H9 (cell line): ENCODE data around the gene VPS39. TPM values are rescaled to one million over a fixed set of nuclear protein-coding genes. Genes with fewer than 3 reads are reported as not detected.

Experiments
- DNase-seq: peaks from one replicate; pipeline ENCODE4 v3.0.0-alpha.2; 2017
- H2AFZ ChIP-seq: one replicate; pipeline ENCODE4 v1.6.1; 2013; ENCODE audit warnings: mild to moderate bottlenecking, low read length, control low read depth, moderate library complexity
- H2AK5ac ChIP-seq: 2 replicates; pipeline ENCODE4 v1.6.1; 2013; ENCODE audit warnings: low read length, control low read depth, mixed read lengths; ENCODE audit not compliant: insufficient read length
- H2BK120ac ChIP-seq: one replicate; pipeline ENCODE4 v1.6.1; 2013; ENCODE audit warnings: low read depth, mild to moderate bottlenecking, low read length, control low read depth, inconsistent platforms; ENCODE audit not compliant: poor library complexity, severe bottlenecking
- H2BK12ac ChIP-seq: 2 replicates; pipeline ENCODE4 v1.6.1; 2013; ENCODE audit warnings: low read length, control low read depth, mixed read lengths, low read depth; ENCODE audit not compliant: insufficient read length
- H2BK15ac ChIP-seq: 2 replicates; pipeline ENCODE4 v1.6.1; 2013; ENCODE audit warnings: low read depth, low read length, control low read depth
- H2BK20ac ChIP-seq: one replicate; pipeline ENCODE4 v1.6.1; 2013; ENCODE audit warnings: low read depth, mild to moderate bottlenecking, low read length, control low read depth, inconsistent platforms; ENCODE audit not compliant: poor library complexity, severe bottlenecking
- H2BK5ac ChIP-seq: 2 replicates; pipeline ENCODE4 v1.6.1; 2013; ENCODE audit warnings: low read length, control low read depth, mixed read lengths; ENCODE audit not compliant: insufficient read length
- H3K14ac ChIP-seq: 2 replicates; pipeline ENCODE4 v1.6.1; 2013; ENCODE audit warnings: low read length, control low read depth; ENCODE audit not compliant: insufficient read depth
- H3K18ac ChIP-seq: 2 replicates; pipeline ENCODE4 v1.6.1; 2013; ENCODE audit warnings: low read depth, mild to moderate bottlenecking, mixed read lengths, low read length, control low read depth; ENCODE audit not compliant: insufficient read length
- H3K23ac ChIP-seq: 2 replicates; pipeline ENCODE4 v1.6.1; 2013; ENCODE audit warnings: low read length, control low read depth, mixed read lengths, low read depth; ENCODE audit not compliant: insufficient read length
- H3K23me2 ChIP-seq: 2 replicates; pipeline ENCODE4 v1.6.1; 2013; ENCODE audit warnings: low read depth, mild to moderate bottlenecking, mixed read lengths, low read length, control low read depth; ENCODE audit not compliant: insufficient read length, poor library complexity, severe bottlenecking
- H3K27ac ChIP-seq: 2 replicates; pipeline ENCODE4 v1.5.1; 2013; ENCODE audit warnings: low read length, control low read depth, mixed read lengths, low read depth; ENCODE audit not compliant: insufficient read length
- H3K27me3 ChIP-seq: 2 replicates; pipeline ENCODE4 v1.6.1; 2013; ENCODE audit warnings: low read length, control low read depth, inconsistent platforms; ENCODE audit not compliant: insufficient read depth
- H3K4ac ChIP-seq: 2 replicates; pipeline ENCODE4 v1.6.1; 2013; ENCODE audit warnings: low read depth, mild to moderate bottlenecking, control low read depth, inconsistent platforms, low read length, moderate library complexity
- H3K4me1 ChIP-seq: 2 replicates; pipeline ENCODE4 v1.6.1; 2013; ENCODE audit warnings: low read length, control low read depth, inconsistent platforms; ENCODE audit not compliant: insufficient read depth
- H3K4me2 ChIP-seq: 2 replicates; pipeline ENCODE4 v1.6.1; 2013; ENCODE audit warnings: low read length, control low read depth, mixed read lengths; ENCODE audit not compliant: insufficient read length, insufficient read depth
- H3K56ac ChIP-seq: 2 replicates; pipeline ENCODE4 v1.6.1; 2013; ENCODE audit warnings: low read depth, mild to moderate bottlenecking, mixed read lengths, low read length, control low read depth; ENCODE audit not compliant: insufficient read length
- H3K79me1 ChIP-seq: 2 replicates; pipeline ENCODE4 v1.6.1; 2013; ENCODE audit warnings: low read depth, mild to moderate bottlenecking, moderate library complexity, low read length, control low read depth, inconsistent platforms; ENCODE audit not compliant: insufficient read depth, poor library complexity, severe bottlenecking
- H3K79me2 ChIP-seq: 2 replicates; pipeline ENCODE4 v1.6.1; 2013; ENCODE audit warnings: low read length, control low read depth, inconsistent platforms; ENCODE audit not compliant: insufficient read depth
- H3K9ac ChIP-seq: 2 replicates; pipeline ENCODE4 v1.6.1; 2013; ENCODE audit warnings: low read length, control low read depth, mixed read lengths; ENCODE audit not compliant: insufficient read length; ENCODE audit errors: extremely low read depth
- H3K9me3 ChIP-seq: one replicate; pipeline ENCODE4 v1.6.1; 2013; ENCODE audit warnings: low read depth, low read length, inconsistent platforms; ENCODE audit not compliant: control insufficient read depth
- H3T11ph ChIP-seq: one replicate; pipeline ENCODE4 v1.6.1; 2013; ENCODE audit warnings: mild to moderate bottlenecking, low read length, control low read depth, inconsistent platforms
- H4K20me1 ChIP-seq: one replicate; pipeline ENCODE4 v1.6.1; 2013; ENCODE audit not compliant: control insufficient read depth, insufficient read length, insufficient read depth
- H4K5ac ChIP-seq: 2 replicates; pipeline ENCODE4 v1.6.1; 2013; ENCODE audit warnings: low read depth, mild to moderate bottlenecking, mixed read lengths, low read length, control low read depth; ENCODE audit not compliant: insufficient read length
- H4K8ac ChIP-seq: replicated peaks from 2 replicates; pipeline ENCODE4 v1.6.1; 2013; ENCODE audit warnings: low read length, control low read depth, mixed read lengths, low read depth; ENCODE audit not compliant: insufficient read length
- H4K91ac ChIP-seq: 2 replicates; pipeline ENCODE4 v1.6.1; 2013; ENCODE audit warnings: low read depth, mild to moderate bottlenecking, moderate library complexity, mixed read lengths, low read length, control low read depth; ENCODE audit not compliant: insufficient read length
- H3K27ac Mint-ChIP-seq, 3 experiments: 2 replicates in 2 of 3; 3 replicates in 1 of 3; pipeline ENCODE4 v1.8.0; 2020 to 2021; ENCODE audit warnings: mixed read lengths in 3 of 3, mild to moderate bottlenecking in 1 of 3, moderate library complexity in 1 of 3
- H3K27me3 Mint-ChIP-seq: 2 replicates; pipeline ENCODE4 v1.8.0; 2021; ENCODE audit warnings: low read depth, mild to moderate bottlenecking, moderate library complexity, mixed read lengths
- H3K36me3 Mint-ChIP-seq, 3 experiments: 2 replicates in 2 of 3; 3 replicates in 1 of 3; pipeline ENCODE4 v1.8.0; 2020 to 2021; ENCODE audit warnings: low read depth in 3 of 3, mixed read lengths in 3 of 3; ENCODE audit not compliant: insufficient read depth in 1 of 3
- H3K4me1 Mint-ChIP-seq, 2 experiments: 2 replicates each; pipeline ENCODE4 v1.8.0; 2020; ENCODE audit warnings: mixed read lengths in 2 of 2
- H3K4me3 Mint-ChIP-seq, 2 experiments: 2 replicates in 1 of 2; 3 replicates in 1 of 2; pipeline ENCODE4 v1.8.0; 2020 to 2021; ENCODE audit warnings: mild to moderate bottlenecking in 2 of 2, mixed read lengths in 2 of 2, moderate library complexity in 1 of 2
- H3K9me3 Mint-ChIP-seq, 2 experiments: 2 replicates in 1 of 2; 3 replicates in 1 of 2; pipeline ENCODE4 v1.8.0; 2020; ENCODE audit warnings: mild to moderate bottlenecking in 2 of 2, mixed read lengths in 2 of 2, moderate library complexity in 1 of 2
- WGBS: extraction: QIAGEN DNeasy Blood & Tissue Kit; methylation state at CpG from one replicate; pipeline ENCODE4 v1.1.7; 2013; ENCODE audit warnings: missing lambda C conversion rate, low lambda C conversion rate, mixed read lengths; ENCODE audit not compliant: insufficient read length; ENCODE audit errors: extremely low coverage; 5-methylcytosine and 5-hydroxymethylcytosine counted together
- total RNA-seq: library from RNA; stranded (reverse); gene quantifications from 2 replicates; pipeline ENCODE4 v1.2.1, GENCODE V29; 2021
- TF ChIP-seq, protein P1 (sequence below): fragments of 200-600 bp; sonication (generic); conservative IDR thresholded peaks from 3 replicates; pipeline ENCODE4 v1.8.0; 2021; ENCODE audit warnings: antibody characterized with exemption, mild to moderate bottlenecking

Gene VPS39
- total RNA-seq, 1 experiment from 2014 or later, result 48.6 TPM

- Histone ChIP-seq H3K27ac (no peak overlapping the region), H2BK15ac (no peak overlapping the region), H3K79me2 (no peaks in the 10 kb centered on the region), H3K23me2 (no peaks in the 10 kb centered on the region), H3T11ph (no peak overlapping the region), H3K79me1 (no peaks in the 10 kb centered on the region), H4K91ac (no peak overlapping the region), H3K14ac (no peak overlapping the region), H2AFZ (no peak overlapping the region), H3K27me3 (no peaks in the 10 kb centered on the region), H2BK120ac (no peak overlapping the region), H4K20me1 (no peaks in the 10 kb centered on the region), H3K4me2 (no peak overlapping the region), H4K5ac (no peak overlapping the region), H3K18ac (no peak overlapping the region), H3K4ac (no peak overlapping the region), H3K9me3 (no peaks in the 10 kb centered on the region), H2BK20ac (no peak overlapping the region), H3K4me1 (no peaks in the 10 kb centered on the region), H3K23ac (no peak overlapping the region), H3K9ac (no peak overlapping the region), H2AK5ac (no peak overlapping the region), H2BK5ac (no peak overlapping the region), H4K8ac (no peak overlapping the region), H3K56ac (no peak overlapping the region), H2BK12ac (no peak overlapping the region)
- peaks cover 3 to 9% of the 10 kb centered on the region in 2 experiments; a peak in 3 of 4 replicates for H3K4me1 Mint-ChIP-seq
- peaks cover 3 to 22% (median 8%) of the 10 kb centered on the region in 3 experiments; a peak in 6 of 7 replicates for H3K36me3 Mint-ChIP-seq
- H3K27me3 Mint-ChIP-seq, result no peaks in the 10 kb centered on the region; the same call in 1 of the 2 replicates
- TF ChIP-seq, protein P1, sequence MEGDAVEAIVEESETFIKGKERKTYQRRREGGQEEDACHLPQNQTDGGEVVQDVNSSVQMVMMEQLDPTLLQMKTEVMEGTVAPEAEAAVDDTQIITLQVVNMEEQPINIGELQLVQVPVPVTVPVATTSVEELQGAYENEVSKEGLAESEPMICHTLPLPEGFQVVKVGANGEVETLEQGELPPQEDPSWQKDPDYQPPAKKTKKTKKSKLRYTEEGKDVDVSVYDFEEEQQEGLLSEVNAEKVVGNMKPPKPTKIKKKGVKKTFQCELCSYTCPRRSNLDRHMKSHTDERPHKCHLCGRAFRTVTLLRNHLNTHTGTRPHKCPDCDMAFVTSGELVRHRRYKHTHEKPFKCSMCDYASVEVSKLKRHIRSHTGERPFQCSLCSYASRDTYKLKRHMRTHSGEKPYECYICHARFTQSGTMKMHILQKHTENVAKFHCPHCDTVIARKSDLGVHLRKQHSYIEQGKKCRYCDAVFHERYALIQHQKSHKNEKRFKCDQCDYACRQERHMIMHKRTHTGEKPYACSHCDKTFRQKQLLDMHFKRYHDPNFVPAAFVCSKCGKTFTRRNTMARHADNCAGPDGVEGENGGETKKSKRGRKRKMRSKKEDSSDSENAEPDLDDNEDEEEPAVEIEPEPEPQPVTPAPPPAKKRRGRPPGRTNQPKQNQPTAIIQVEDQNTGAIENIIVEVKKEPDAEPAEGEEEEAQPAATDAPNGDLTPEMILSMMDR, result no peak
- WGBS, result no CpG with 5 or more reads among the region's 27 CpGs
- H3K4me3 Mint-ChIP-seq, result no peak overlapping the region
- no peaks in the 10 kb centered on the region for H3K9me3 Mint-ChIP-seq
- no peak for DNase-seq
- H3K27ac Mint-ChIP-seq, result no peak overlapping the region; a peak in 1 of 7 replicates
Observed at GRCh38 chr15:42155546-42156242, 52.4 kb downstream of the VPS39 start.
